Neural cell (in vitro differentiated cells): ENCODE results near the gene JMJD8. TPM values are rescaled to one million over a fixed set of nuclear protein-coding genes. Genes with fewer than 3 reads are reported as not detected.

Experiments used
- H2AFZ ChIP-seq: fragments of 200-600, 300-800 bp; sonication (generic), shearing (Covaris generic); 2 replicates; pipeline ENCODE4 v1.6.0; 2014; ENCODE audit warnings: low read depth, mild to moderate bottlenecking, antibody characterized with exemption, low read length, moderate library complexity
- H3F3A ChIP-seq: fragments of 200-600 bp; shearing (Covaris generic); 2 replicates; pipeline ENCODE4 v1.6.1; 2016; ENCODE audit warnings: mild to moderate bottlenecking, moderate library complexity, mixed read lengths, antibody characterized with exemption, low read length; ENCODE audit not compliant: insufficient read depth, poor library complexity, severe bottlenecking
- H3K27ac ChIP-seq: fragments of 200-600, 300-800 bp; sonication (generic), shearing (Covaris generic); 2 replicates; pipeline ENCODE4 v1.5.1; 2014; ENCODE audit warnings: mild to moderate bottlenecking, low read length, moderate library complexity
- H3K27me3 ChIP-seq: fragments of 300-800, 200-600 bp; sonication (generic), shearing (Covaris generic); 2 replicates; pipeline ENCODE4 v1.6.0; 2014; ENCODE audit warnings: mild to moderate bottlenecking, low read depth, low read length, moderate library complexity; ENCODE audit not compliant: insufficient read depth
- H3K36me3 ChIP-seq: fragments of 300-800, 200-600 bp; sonication (generic), shearing (Covaris generic); 2 replicates; pipeline ENCODE4 v1.5.1; 2014; ENCODE audit warnings: mild to moderate bottlenecking, antibody characterized with exemption, low read length, moderate library complexity; ENCODE audit not compliant: insufficient read depth
- H3K4me2 ChIP-seq: fragments of 300-800, 200-600 bp; sonication (generic), shearing (Covaris generic); 2 replicates; pipeline ENCODE4 v1.6.0; 2014; ENCODE audit warnings: mild to moderate bottlenecking, low read length
- H3K4me3 ChIP-seq: fragments of 300-800, 200-600 bp; sonication (generic), shearing (Covaris generic); 2 replicates; pipeline ENCODE4 v1.5.1; 2014; ENCODE audit warnings: mild to moderate bottlenecking, low read length, moderate library complexity
- H3K79me2 ChIP-seq: fragments of 200-600 bp; shearing (Covaris generic); replicated peaks from 2 replicates; pipeline ENCODE4 v1.6.0; 2014; ENCODE audit warnings: mild to moderate bottlenecking, low read length, moderate library complexity; ENCODE audit not compliant: insufficient read depth
- H3K9ac ChIP-seq: fragments of 300-800, 200-600 bp; sonication (generic), shearing (Covaris generic); 2 replicates; pipeline ENCODE4 v1.6.1; 2016; ENCODE audit warnings: mild to moderate bottlenecking, low read length, mixed read lengths
- H3K9me2 ChIP-seq: fragments of 200-600 bp; shearing (Covaris generic); 2 replicates; pipeline ENCODE4 v1.6.1; 2016; ENCODE audit warnings: mild to moderate bottlenecking, low read length, mixed read lengths; ENCODE audit not compliant: insufficient read depth
- H3K9me3 ChIP-seq: fragments of 200-600, 300-800 bp; sonication (generic), shearing (Covaris generic); 2 replicates; pipeline ENCODE4 v1.6.1; 2016; ENCODE audit warnings: mild to moderate bottlenecking, mixed run types, low read length, moderate library complexity, mixed read lengths
- H4K20me1 ChIP-seq: fragments of 200-600 bp; shearing (Covaris generic); 2 replicates; pipeline ENCODE4 v1.6.1; 2016; ENCODE audit warnings: mild to moderate bottlenecking, mixed run types; ENCODE audit not compliant: insufficient read depth
- EP300 ChIP-seq: fragments of 450-650 bp; conservative IDR thresholded peaks from 2 replicates; pipeline ENCODE4 v1.6.1; 2014; ENCODE audit warnings: antibody characterized with exemption, mild to moderate bottlenecking, moderate library complexity; ENCODE audit not compliant: poor library complexity, severe bottlenecking
- EZH2 ChIP-seq: fragments of 200-600, 300-800 bp; shearing (Covaris generic), sonication (generic); IDR thresholded peaks from 2 replicates; pipeline ENCODE4 v1.6.1; 2014; ENCODE audit warnings: antibody characterized with exemption, low read length, borderline replicate concordance, mild to moderate bottlenecking; ENCODE audit not compliant: insufficient read depth, poor library complexity, severe bottlenecking
- MXI1 ChIP-seq: fragments of 450-650 bp; conservative IDR thresholded peaks from 2 replicates; pipeline ENCODE4 v1.6.1; 2014; ENCODE audit warnings: antibody characterized with exemption, mild to moderate bottlenecking; ENCODE audit not compliant: poor library complexity, severe bottlenecking
- POLR2AphosphoS5 ChIP-seq: IDR thresholded peaks from 2 replicates; pipeline ENCODE4 v1.6.1; 2012
- RAD21 ChIP-seq: fragments of 450-650 bp; conservative IDR thresholded peaks from 2 replicates; pipeline ENCODE4 v1.6.1; 2014; ENCODE audit warnings: antibody characterized with exemption, mild to moderate bottlenecking, moderate library complexity
- SMC3 ChIP-seq: fragments of 450-650 bp; conservative IDR thresholded peaks from 2 replicates; pipeline ENCODE4 v1.6.1; 2014; ENCODE audit warnings: antibody characterized with exemption, mild to moderate bottlenecking, moderate library complexity; ENCODE audit not compliant: poor library complexity
- TAF1 ChIP-seq: IDR thresholded peaks from 2 replicates; pipeline ENCODE4 v1.6.1; 2012; ENCODE audit warnings: low read depth
- polyA plus RNA-seq: library from polyadenylated mRNA; depleted of rRNA; stranded (reverse); fragments of >200 nt; gene quantifications from 2 replicates; pipeline ENCODE4 v1.2.3, GENCODE V29; 2014
- TF ChIP-seq, protein P1 (sequence below): IDR thresholded peaks from 2 replicates; pipeline ENCODE4 v1.6.1; 2012; ENCODE audit warnings: borderline replicate concordance
- TF ChIP-seq, protein P2 (sequence below): fragments of 450-650 bp; IDR thresholded peaks from 2 replicates; pipeline ENCODE4 v1.5.1; 2014; ENCODE audit warnings: antibody characterized with exemption, mild to moderate bottlenecking, moderate library complexity; ENCODE audit not compliant: poor library complexity, severe bottlenecking

Gene JMJD8
- polyA plus RNA-seq, 1 donor from 2014 or later = 44.7 TPM

DNA sequence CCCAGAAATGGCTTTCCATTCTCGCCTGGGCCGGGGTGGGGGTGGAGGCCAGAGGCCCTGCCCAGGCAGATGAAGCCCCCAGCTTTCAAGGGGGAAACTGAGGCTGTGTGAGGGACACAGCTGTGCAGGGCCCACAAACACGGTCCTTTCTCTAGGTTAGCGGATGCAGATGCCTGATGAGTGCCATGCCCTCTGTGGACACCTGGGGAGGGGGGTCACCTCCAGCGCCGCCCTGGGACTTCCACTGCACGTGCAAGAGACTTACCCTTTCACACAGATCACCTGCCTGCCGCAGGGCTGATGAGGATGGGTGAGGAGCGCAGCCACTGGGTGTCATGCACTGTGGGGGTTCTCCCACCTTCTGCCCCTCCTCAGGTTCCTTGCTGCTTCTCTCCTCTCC, 34.3 kb upstream of the JMJD8 start:
- no peak for TF ChIP-seq RAD21
- TF ChIP-seq TAF1 = no peak
- TF ChIP-seq EP300 = no peak
- Histone ChIP-seq H3K9ac (peak overlapping the region; percentile 90), H3K79me2 (peaks cover 10% of the 10 kb centered on the region), H3F3A (no peaks in the 10 kb centered on the region), H3K27me3 (no peaks in the 10 kb centered on the region), H3K27ac (peak overlapping the region; percentile 89), H3K4me3 (no peak overlapping the region), H4K20me1 (no peaks in the 10 kb centered on the region), H3K4me2 (no peak overlapping the region), H3K36me3 (no peaks in the 10 kb centered on the region), H3K9me2 (no peaks in the 10 kb centered on the region), H3K9me3 (no peaks in the 10 kb centered on the region), H2AFZ (no peak overlapping the region)

DNA sequence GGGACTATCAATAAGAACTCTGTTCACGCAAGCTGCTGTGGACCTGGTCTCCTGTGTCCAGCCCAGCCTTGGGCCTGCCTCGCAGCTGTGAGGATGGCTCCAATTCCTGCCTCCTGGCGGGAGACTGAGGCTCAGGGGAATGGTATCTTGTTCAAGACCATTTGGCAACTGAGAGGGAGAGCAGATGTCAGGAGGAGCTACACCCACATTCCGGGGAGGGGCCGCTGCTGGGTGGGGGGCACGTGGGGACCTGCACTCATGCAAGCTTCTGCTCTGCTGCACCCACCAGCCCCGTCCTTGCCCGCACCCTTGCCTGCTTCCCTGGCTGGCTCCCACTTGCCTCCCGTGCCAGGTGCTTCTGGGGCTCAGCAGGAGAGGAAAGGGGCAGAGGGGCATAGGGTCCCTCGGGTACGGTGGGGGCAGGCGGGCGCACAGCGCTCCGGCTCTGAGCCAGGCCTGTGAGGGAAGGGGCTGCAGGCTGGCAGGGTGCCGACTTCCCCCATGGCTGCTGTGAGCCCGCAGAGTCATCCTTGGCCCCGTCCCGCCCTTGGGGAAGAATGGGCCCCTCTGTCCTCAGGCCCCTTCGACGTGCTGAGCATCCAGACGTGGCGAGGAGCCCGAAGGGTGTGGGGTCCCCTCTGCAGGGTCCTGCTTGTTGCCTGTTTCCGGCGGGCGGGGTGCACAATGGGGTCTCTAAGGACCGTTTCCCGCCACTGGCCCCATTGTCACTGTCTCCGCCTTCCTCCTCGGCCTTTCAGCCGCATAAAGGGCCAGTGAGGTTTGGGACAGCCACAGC, 33.5 kb upstream of the JMJD8 start:
- H3K27ac ChIP-seq = no peak overlapping the region

More for the DNA sequence above, 33.5 kb upstream of the JMJD8 start:
- no peaks in the 10 kb centered on the region for H4K20me1 ChIP-seq
- no peak overlapping the region for H3K4me3 ChIP-seq
- TF ChIP-seq EP300 (no peak), POLR2AphosphoS5 (no peak), SMC3 (no peak), EZH2 (no peak), RAD21 (no peak), MXI1 (no peak), TAF1 (no peak)
- TF ChIP-seq, protein P1, sequence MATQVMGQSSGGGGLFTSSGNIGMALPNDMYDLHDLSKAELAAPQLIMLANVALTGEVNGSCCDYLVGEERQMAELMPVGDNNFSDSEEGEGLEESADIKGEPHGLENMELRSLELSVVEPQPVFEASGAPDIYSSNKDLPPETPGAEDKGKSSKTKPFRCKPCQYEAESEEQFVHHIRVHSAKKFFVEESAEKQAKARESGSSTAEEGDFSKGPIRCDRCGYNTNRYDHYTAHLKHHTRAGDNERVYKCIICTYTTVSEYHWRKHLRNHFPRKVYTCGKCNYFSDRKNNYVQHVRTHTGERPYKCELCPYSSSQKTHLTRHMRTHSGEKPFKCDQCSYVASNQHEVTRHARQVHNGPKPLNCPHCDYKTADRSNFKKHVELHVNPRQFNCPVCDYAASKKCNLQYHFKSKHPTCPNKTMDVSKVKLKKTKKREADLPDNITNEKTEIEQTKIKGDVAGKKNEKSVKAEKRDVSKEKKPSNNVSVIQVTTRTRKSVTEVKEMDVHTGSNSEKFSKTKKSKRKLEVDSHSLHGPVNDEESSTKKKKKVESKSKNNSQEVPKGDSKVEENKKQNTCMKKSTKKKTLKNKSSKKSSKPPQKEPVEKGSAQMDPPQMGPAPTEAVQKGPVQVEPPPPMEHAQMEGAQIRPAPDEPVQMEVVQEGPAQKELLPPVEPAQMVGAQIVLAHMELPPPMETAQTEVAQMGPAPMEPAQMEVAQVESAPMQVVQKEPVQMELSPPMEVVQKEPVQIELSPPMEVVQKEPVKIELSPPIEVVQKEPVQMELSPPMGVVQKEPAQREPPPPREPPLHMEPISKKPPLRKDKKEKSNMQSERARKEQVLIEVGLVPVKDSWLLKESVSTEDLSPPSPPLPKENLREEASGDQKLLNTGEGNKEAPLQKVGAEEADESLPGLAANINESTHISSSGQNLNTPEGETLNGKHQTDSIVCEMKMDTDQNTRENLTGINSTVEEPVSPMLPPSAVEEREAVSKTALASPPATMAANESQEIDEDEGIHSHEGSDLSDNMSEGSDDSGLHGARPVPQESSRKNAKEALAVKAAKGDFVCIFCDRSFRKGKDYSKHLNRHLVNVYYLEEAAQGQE = no peak
- TF ChIP-seq, protein P2, sequence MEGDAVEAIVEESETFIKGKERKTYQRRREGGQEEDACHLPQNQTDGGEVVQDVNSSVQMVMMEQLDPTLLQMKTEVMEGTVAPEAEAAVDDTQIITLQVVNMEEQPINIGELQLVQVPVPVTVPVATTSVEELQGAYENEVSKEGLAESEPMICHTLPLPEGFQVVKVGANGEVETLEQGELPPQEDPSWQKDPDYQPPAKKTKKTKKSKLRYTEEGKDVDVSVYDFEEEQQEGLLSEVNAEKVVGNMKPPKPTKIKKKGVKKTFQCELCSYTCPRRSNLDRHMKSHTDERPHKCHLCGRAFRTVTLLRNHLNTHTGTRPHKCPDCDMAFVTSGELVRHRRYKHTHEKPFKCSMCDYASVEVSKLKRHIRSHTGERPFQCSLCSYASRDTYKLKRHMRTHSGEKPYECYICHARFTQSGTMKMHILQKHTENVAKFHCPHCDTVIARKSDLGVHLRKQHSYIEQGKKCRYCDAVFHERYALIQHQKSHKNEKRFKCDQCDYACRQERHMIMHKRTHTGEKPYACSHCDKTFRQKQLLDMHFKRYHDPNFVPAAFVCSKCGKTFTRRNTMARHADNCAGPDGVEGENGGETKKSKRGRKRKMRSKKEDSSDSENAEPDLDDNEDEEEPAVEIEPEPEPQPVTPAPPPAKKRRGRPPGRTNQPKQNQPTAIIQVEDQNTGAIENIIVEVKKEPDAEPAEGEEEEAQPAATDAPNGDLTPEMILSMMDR = no peak
- no peaks in the 10 kb centered on the region for H3F3A ChIP-seq
- no peaks in the 10 kb centered on the region for H3K9me2 ChIP-seq
- no peaks in the 10 kb centered on the region for H3K27me3 ChIP-seq
- H3K4me2 ChIP-seq = no peak overlapping the region
- H3K36me3 ChIP-seq = no peaks in the 10 kb centered on the region
- H3K79me2 ChIP-seq = peaks cover 10% of the 10 kb centered on the region
- H2AFZ ChIP-seq = no peak overlapping the region
- peak overlapping the region; percentile 90 for H3K9ac ChIP-seq
- H3K9me3 ChIP-seq = no peaks in the 10 kb centered on the region
